Right ventricle myocardium superior (tissue), 1 donor: ENCODE data around the gene REXO1. TPM values are rescaled to one million over a fixed set of nuclear protein-coding genes. Genes with fewer than 3 reads are reported as not detected.
"Not testable (repeated sequence)": the region's sequence is repeated elsewhere in the genome, so short reads cannot be mapped to it uniquely, and the experiment has no call there.

ENCODE experiments used
- ATAC-seq: fragments of 200-7000 bp; cut with Tn5 transposase; one replicate; pipeline ENCODE4 v1.9.1; 2020; ENCODE audit warnings: mild to moderate bottlenecking; ENCODE audit not compliant: poor library complexity
- DNase-seq: peaks from one replicate; pipeline ENCODE4 v3.0.0-alpha.2; 2020
- intact Hi-C: fragments of 100-400 bp; cut with DNase I; formaldehyde crosslinking; loops from one replicate; pipeline ENCODE4 v1.11.2; 2022
- total RNA-seq: library from RNA; stranded (reverse); fragmentation: NEBNext Ultra II Directional; extraction: Animal tissue kit (Norgen Biotek cat#: 25700); gene quantifications from one replicate; pipeline ENCODE4 v1.2.1, GENCODE V29; 2021
- donor health status: DM: no; HTN: yes; CAD: no; lungs with severe emphysema.

The REXO1 gene
- total RNA-seq, 1 donor from 2014 or later: 13.6 TPM

DNA sequence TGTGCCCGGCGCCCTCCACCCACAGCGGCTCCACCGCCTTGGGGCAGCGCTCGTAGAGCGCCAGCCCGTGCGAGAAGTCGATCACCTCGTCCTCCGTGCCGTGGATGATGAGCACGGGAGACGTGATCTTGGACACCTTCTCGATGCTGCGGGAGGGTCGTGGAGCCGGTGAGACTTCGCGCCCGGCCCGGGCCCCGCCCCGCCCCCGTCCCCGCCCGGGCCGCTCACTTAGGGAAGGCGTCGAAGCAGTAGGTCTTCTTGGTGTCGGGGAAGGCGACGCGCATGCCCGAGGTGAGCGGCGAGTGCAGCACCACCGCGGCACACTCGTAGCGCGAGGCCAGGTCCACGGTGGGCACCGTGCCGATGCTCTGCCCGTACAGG is 29.0 kb upstream of the REXO1 start:
- ATAC-seq, DNase-seq, intact Hi-C loops: not testable (repeated sequence)

- peak; percentile 0 for ATAC-seq
- intact Hi-C loops, DNase-seq: not testable (repeated sequence)
Observed at GRCh38 chr19:1876496-1877279, 28.4 kb upstream of the REXO1 start.

DNA sequence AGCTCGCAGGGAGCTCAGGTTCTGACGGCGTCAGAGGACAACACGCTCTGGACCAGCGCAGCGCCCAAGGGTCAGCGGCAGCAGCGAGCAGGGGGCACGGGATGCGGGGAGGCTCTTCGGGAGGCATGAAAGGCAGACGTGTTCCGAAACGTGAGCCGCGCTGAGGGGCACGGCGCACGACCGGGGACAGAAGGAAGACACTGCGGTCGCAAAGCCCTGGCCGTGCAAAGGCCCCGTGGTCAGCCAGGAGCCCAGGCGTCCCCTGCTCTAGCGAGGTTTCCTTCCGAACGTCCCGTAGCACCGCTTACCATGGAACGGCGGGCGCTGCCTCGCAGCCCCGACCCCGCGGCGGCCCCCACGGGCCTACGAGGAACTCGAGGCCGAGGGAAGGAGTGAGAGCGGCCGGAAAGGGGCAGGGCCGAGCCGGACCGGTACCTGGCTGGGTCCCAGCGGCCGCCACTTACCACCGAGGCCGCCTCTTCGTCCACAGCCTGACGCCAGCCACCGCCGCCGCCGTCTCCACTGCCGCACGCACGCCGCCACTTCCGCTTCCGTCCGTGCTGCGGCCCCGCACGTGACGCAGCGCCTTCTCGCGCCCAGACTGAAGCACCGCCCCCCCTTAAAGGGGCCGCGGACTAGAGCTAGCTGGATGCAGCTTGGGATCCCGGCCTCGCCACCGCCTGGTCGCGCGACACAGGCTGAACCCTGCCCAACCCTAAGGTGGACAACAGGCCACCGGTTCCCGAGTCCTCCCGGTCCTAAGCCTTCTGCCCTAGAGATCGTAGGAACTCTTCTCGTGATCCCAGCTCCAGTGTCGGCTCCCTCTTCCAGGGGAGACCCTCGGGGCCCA is 27.6 kb upstream of the REXO1 start:
- peak; percentile 97 for DNase-seq
- intact Hi-C loops: no loop called here
- peak; percentile 96 for ATAC-seq

- ATAC-seq: not testable (repeated sequence)
Observed at GRCh38 chr19:1875265-1875645, 27.0 kb upstream of the REXO1 start.

DNA sequence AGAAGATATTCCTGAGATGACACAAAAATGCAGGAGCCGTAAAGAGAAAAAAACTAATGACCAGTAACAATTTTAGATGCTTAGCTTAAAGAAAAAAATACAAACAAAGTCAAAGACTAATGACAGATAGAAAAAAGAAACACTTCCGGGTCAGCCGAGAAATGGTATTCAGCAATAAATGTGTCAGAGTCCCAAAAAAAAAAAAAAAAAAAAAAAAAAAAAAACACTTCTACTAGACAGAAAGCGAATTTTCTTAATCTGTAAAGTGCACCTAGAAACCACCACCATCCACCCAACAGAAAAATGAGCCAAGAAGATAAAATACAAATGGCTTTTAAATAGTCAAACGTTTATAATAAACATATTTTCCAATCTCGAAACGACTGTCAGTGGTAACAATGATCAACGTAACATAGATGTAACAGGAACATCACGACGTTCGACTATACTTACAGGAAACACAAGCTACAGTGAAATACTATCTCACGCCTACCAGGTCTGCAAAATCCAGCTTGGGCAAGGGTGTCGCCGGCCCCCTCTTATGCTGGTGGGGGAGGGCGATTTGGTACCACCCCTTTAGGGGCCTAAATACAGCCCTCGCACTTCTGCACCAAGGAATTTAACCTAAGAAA is 26.4 kb upstream of the REXO1 start:
- intact Hi-C loops: no loop called here
- ATAC-seq (no peak), DNase-seq (no peak)

More at GRCh38 chr19:1875265-1875645, 27.0 kb upstream of the REXO1 start:
- DNase-seq, intact Hi-C loops: not testable (repeated sequence)

DNA sequence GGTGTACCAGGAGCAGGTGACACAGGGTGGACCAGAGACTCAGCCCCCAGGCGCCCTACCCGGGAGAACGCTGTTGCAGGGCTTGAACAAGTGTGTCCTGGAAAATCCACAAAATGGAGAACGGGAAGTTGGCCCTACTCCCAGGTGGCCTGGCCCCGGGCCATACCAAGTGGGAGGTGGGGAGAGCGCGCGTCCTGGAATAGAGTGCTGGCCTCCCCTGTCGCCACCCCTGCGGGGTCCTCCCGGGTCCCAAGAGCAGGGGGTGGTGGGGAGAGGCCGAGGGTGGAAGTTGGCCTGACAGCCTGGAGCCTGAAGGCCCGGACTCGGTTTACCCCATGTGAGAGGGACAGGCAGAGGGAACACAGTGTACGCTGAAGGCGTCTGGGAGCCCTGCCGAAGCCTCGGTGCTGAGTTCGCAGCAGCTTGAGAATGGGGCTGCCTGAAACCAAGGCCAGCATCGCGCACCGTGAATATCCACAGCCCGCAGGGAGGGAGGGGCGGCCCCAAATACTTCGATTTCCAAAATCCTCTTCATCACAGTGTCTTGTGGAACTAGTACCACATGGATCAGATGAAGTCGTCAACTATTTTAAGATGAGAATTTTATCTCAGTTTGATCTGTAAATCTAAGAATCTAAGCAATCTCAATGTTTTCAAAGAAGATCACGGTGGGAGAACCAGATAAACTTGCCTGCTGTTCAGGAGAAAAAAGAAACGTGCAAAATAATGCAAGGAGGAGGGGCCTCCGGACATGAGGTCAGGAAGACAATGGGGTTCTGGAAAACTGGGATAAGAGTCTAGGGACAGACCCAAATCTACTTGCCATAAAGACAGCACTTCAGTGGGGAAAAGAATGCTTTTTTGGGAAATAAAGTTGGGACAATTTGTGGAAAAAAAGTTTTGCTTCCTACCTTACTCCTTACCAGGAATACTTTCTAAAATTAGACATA is 25.5 kb upstream of the REXO1 start:
- intact Hi-C loops: no loop called here
- ATAC-seq (peak; percentile 31), DNase-seq (peak; percentile 76)

GRCh38 chr19:1872807-1873523 is 24.7 kb upstream of the REXO1 start:
- intact Hi-C loops: no loop called here
- ATAC-seq (no peak), DNase-seq (no peak)

- intact Hi-C loops: no loop called here
- ATAC-seq: no peak
- DNase-seq: no peak
Observed at GRCh38 chr19:1871630-1872029, 23.3 kb upstream of the REXO1 start.

DNA sequence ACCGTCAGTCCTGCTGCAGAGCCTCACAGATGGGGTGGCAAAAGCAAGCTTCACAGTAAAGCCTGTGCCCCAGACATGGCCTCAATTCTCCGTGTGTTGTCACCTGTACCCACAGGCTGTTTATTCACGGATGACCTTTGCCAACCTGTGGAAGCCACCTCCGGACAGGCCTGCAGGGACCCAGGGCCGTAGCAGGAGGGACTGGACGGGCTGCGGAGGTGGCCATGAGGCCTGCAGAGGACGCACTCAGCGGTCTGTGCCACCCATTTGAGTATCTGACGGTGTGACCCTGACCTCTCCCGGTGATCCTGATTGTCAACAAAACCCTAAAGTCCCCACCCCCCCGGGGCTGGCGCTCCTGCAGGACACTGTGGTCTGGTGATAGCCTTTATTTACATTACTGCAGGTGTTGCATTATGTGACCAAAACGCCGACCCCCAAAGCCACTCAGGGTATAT is 22.9 kb upstream of the REXO1 start:
- intact Hi-C loops: no loop called here
- DNase-seq (no peak), ATAC-seq (no peak)

GRCh38 chr19:1868971-1869370 is 20.7 kb upstream of the REXO1 start:
- intact Hi-C loops: no loop called here
- ATAC-seq: no peak

DNA sequence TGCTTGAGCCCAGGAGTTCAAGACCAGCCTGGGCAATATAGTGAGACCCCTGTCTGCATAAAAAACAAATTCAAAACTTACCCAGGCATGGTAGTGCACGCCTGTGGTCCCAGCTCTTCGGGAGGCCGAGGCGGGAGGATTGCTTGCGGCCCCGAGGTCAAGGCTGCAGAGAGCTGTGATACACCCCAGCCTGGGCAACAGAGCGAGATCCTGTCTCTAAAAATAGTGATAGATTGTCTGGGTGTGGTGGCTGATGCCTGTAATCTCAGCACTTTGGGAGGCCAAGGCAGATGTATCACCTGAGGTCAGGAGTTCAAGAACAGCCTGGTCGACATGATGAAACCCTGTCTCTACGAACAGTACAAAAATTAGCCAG is 19.1 kb upstream of the REXO1 start:
- intact Hi-C loops: no loop called here

More at GRCh38 chr19:1868971-1869370, 20.7 kb upstream of the REXO1 start:
- no peak for DNase-seq

DNA sequence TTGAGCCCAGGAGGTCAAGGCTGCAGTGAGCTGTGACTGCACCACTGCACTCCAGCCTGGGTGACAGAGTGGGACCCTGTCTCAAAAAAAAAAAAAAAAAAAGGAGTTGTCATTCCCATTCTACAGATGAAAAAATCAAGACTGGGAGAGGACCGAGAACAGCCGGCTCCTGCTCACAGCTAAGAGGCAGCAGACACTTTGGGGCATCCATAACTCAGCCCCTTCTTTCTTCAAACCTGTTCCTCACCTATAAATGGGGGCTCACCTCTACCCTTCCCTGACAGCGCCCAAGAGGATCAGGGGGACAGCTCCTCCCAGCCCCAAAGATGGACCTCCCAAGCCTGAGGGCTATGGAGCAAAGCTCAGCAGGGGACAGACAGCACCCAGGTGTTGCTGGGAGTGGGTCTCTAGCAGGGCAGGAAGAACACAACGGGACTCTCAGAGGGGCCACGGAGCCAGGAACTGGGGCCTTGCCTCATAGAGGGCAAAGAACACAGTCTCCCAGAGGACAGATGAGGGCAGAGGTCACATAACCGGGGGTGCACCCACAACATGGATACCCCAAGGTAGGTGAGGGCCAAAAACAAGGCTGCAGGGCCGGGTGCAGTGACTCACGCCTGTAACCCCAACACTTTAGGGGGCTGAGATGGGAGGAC is 18.5 kb upstream of the REXO1 start:
- no peak for ATAC-seq
- DNase-seq: no peak
- intact Hi-C loops: no loop called here

More for the DNA sequence above, 19.1 kb upstream of the REXO1 start:
- ATAC-seq (no peak), DNase-seq (no peak)

DNA sequence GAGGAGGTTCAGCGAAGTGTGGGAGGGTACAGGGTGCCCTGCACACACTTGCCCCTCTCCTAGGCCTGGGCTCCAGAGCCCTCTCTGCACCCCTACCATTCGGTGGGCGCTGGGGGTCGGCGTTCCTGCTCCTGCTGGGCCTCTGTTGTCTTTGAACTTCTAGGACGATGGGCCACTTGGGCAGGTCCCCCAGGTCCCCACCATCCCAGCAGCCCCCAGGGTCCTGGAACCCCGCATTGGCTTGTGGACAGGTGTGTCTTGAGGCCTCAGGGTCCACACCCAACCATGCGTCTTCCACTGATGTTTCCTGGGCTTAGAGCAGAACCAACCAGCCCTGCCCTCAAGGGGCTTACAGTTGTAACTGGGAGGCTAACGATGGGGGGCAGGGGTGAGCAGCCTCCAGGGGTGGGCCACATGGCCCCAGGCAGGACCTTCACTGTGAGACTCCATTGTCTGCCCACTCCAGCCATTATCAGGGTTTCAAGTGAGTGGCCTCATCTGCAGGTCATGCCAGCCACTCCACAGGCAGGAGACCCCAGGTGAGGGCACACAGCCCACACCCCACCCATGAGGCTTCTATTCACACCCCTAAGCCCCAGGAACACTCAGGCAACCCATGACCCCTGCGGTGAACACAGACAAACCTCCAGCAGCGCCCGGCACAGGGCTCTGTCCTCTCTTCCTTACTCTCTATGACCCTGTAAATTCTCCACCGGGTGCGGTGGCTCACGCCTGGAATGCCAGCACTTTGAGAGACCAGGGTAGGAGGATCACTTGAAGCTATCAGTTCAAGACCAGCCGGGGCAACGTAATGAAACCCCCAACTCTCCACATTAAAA is 17.1 kb upstream of the REXO1 start:
- intact Hi-C loops: no loop called here
- ATAC-seq (no peak), DNase-seq (no peak)

DNA sequence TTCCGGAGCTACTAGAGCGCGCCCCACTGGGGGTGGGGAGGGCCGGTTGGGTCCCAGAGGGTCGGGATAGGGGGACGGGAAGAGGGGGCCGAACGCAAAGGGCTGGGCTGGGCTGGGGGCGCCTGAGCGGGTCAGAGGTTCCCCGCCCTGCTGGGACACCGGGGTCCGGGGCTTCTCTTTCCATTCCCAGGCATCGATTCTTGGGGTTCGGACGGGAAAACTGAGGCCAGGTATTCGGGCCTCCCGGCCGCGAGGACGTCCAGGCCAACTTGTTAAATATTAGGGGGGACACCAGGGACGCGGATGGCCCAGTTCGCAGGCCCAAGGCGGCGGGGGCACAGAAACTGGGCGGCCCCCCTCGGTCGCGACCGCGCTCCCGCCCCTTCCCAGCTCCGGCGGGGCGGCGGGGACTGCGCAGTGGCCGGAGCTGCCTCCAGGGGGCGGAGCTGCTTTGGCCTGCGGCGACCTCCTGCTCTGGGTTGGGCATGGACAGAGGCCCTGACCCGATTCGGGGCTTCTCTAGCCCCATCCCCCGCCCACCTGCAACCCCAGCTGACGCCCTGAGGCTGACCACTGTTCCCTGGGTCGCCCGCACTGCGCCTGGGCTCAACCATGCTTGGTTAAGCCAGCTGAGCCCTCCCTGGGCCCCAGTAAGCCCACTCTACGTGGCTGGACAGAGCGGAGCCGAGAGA is 16.3 kb upstream of the REXO1 start:
- DNase-seq (peak; percentile 89), ATAC-seq (peak; percentile 76)
- intact Hi-C loops: no loop called here

- peak; percentile 93 for DNase-seq
- intact Hi-C loops: no loop called here
- ATAC-seq: peak; percentile 87
Observed at GRCh38 chr19:1863638-1864479, 15.6 kb upstream of the REXO1 start.
